DMS53 treated with DMSO at 0.1 percent for 48 hours (cell line): ENCODE measurements around the gene SLC22A4.

ENCODE experiments used
- DNase-seq: peaks from one replicate; lab custom pipeline; 2025; ENCODE audit not compliant: unreplicated experiment; lab: John Stamatoyannopoulos, UW

Gene SLC22A4

DNA sequence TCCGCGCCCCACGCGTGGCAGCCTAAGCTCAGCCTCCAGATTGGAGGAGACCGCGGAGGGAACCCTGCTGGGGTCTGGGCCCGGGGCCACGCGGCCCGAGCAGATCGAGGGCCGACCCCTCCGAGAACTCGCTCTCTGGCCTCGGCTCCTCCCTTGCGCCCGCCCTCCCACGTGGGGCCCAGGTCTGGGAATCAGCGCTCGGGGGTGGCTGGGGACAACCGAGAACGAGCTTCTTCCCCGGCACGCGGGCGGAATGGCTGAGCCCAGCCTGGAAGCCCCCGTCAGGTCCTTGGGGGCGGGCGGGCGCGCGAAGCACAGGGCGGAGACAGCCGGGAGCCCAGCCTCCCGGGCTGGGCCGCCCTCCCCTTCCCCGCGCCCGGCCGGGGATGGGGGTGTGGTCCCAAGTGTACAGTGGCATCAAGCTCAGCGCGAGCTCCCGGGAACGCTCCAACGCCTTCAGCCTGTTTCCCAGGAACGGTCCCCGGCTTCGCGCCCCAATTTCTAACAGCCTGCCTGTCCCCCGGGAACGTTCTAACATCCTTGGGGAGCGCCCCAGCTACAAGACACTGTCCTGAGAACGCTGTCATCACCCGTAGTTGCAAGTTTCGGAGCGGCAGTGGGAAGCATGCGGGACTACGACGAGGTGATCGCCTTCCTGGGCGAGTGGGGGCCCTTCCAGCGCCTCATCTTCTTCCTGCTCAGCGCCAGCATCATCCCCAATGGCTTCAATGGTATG lies at the start of gene SLC22A4:
Gene SLC22A4 (plus strand): TSS at position 403 of the 736 bp plus-strand sequence. CDS start 223 bp downstream, at position 626.
- peak; percentile 79 for DNase-seq

DNA sequence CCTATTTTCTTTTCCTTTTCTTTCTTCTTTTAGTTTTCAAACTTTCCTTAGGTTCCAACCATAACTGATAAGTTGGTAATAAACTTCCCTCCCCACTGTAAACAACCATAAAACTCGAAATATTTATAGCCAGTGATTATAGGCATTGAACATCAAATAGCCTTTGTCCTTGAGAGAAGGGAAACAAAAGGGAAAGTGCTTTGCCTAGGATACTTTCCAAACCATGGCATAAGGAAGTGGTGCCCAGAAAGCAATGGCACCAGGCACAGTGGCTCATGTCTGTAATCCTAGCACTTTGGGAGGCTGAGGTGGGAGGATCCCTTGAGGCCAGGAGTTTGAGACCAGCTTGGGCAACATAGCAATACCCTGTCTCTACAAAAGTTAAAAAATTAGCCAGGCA lies 48.6 kb upstream of the SLC22A4 start:
- DNase-seq = no peak

DNA sequence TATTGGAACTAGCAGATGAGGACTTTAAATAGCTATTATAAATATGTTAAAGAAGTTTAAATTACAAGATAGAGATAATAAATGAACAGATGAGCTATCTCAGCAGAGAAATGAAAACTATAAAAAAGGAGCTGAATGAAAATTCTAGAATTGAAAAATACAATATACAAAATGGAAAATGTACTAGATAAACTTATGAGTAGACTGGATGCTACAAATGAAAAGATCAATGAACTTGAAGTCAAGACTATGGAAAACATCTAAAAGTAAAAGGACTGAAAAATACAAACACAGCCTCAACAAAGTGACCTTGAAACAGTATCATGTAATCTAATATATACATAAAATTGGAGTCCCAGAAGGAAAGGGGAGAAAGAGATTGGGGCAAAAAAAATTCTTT lies 47.4 kb upstream of the SLC22A4 start:
- no peak for DNase-seq

DNA sequence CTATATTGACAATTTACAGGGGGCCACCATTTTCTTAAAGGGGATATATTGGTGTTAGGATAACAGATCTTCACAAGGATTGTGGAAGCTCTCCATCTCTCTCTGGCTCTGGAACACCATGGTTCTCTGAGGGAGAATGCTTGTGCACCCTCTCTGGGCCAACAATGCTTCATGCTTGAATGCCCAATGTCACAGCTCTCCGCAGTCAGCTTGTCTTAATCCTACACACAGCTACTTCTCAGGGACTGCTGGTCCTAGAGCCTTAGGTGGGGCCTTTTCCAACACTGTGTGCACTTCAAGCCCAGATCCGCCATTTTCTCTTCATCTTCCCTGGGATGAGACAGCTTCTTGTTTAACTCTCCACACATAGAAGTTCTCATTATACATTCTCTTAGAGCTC lies 43.6 kb upstream of the SLC22A4 start:
- DNase-seq = no peak

DNA sequence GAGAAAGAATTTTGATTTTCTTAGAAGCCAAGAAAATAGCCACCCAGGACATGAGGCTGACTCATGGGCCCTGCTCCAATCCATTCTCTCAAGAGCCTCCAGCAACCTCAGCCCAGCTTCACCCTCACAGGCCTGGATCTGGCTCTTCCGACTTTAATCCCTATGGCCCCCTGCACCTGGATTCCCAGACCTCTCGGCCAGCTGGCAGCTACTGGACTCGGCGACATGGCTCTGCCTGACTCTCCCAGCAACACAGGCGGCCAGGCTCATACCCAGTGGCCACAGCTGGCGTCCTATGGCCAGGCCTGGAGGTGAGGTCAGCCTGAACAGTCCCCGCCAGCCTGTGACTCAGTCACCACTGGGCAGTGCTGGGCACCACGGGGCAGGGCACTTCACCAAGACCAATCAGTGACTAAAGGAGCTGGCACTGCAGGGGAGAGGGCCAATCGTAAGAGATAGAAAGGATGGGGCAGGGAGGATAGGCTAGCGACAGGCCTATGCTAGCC lies 42.9 kb upstream of the SLC22A4 start:
- no peak for DNase-seq

DNA sequence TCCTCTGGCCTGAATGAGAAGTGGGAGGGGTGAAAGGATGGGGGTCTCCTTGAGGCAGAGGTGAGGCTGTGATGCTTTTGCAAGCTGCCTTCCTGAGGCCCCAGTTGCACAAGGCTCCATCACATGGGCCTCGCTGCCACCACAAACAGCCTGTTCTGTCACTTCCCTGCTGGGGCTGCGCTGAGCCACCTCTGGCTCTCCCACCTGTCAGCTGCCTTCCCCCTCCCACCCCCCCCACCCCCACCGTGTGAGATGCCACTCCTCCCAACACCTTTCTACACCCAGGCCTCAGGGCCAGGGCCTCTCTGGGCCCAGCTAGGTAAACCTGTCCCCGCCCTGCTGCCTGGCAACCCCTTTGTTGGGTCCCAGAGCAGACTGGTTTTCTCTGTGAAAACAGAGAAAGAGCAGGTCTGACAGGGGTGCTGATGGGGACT lies 41.2 kb upstream of the SLC22A4 start:
- DNase-seq = no peak

DNA sequence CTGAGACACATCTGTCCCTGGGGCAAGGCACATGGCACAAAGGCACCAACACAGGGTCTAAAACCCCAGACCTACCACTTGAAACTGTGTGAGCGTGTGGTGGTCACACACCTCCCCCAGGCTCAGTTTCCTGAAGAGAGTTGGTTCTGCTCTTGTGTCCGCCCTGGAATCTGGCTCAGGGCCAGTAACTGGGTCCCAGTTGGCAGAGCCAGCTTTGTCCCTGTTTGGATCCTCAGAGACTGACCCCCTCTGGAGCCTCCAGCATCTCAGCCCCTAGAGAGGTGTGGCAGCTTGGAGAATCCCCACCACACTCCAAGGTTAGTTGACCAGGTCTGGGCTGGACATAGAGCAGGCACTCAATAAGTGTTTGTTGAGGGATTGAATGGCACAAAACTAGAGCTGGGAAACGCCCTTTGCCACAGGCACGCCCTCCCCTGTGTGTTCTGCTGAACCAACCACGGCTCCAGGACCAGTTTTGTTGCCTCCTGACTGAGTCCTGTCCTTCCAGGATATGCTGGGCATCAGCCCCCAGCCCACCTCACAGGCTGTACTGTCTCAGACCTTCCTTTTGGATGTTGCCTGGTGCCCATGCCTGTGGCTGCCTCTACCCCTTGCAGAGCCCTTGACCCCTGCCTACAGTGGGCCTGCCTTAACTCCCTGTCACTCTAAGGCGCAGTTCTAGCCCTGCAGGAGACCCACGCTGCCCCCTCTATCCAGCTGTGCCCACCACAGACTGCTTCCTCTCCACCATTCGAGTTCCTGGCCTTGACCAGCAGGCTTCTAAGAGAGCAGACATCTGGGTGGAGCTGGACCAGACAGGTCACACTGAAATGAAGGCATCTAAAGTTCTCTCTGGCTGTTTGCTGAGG lies 40.5 kb upstream of the SLC22A4 start:
- DNase-seq = no peak

DNA sequence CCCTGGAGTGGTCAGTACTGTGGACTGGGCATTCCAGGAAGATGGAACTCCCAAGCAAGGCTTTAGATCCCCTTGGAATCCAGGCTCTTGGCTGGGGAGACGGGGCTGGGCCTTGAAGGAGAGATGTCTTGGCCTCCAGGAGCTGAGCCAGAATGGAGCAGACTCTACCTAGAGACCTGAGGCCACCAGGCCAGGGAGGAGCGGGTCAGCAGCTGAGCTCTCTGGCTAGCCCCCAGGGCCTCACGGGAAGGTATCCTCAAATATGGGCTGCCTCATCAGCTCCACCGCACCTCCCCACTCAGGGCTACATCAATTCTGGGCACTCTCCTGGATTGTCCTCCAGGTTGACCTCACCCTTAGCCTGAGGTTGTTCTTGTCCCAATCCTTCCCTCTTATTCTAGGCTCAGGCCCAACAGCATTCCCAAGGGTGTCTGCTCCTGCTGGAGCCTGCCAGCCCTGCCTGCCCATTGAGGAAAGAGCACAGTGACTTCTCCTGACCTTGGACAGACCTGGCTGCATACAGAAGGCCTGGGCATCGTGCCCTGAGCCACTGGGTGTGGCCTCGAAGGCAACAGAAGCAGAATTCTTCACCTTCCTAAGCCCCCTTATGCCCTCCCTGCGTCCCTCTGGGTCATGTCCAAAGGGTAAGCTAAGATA lies 39.7 kb upstream of the SLC22A4 start:
- DNase-seq = no peak

DNA sequence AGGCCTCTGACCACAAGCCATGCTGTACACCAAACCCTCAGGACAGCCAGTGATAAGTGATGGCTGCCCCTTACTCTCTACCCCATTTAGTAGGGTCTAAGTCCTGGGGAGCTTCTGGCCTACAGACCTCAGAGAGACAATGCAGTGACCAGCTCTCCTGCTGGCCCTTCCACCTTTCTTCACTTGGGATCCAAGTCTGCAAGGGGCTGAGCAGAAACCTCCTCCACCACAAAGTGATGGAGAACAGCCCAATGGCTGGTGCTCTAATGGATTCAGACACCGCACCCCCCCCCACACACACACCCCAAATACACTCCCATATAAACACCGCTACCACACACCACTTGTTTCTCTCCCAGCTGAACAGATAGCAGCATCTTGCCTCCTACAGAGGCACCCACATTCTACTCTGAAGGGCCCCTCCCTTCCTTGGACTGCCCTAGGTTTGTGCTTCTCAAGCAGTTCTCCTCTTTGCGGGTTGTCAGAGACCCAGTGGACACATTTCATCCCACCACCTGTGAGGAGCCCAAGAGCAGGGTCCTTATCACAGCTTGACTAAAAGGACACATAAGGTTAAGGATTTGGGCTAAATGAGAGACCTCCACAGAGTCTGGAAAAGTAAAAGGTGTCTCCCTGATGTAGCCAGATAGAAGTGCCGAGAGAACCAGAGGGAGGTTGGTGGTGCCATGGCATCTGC lies 38.0 kb upstream of the SLC22A4 start:
- DNase-seq = no peak

DNA sequence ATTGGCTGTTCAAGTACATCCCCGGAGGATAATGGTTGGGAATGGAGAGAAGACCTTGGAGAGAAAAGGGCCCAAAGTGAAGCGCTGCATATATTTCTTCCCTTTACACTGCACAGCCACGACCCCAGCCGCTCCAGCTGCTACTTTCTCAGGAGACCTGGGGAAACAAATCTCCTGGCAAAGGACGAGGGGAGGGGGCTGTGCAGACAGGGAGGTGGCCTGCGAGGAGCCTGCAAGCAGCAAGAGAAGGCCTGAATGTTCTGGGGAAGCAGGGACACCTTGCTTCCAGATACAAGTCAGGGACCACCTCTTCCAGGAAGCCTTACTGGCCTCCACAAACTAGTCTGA lies 37.4 kb upstream of the SLC22A4 start:
- DNase-seq = no peak

DNA sequence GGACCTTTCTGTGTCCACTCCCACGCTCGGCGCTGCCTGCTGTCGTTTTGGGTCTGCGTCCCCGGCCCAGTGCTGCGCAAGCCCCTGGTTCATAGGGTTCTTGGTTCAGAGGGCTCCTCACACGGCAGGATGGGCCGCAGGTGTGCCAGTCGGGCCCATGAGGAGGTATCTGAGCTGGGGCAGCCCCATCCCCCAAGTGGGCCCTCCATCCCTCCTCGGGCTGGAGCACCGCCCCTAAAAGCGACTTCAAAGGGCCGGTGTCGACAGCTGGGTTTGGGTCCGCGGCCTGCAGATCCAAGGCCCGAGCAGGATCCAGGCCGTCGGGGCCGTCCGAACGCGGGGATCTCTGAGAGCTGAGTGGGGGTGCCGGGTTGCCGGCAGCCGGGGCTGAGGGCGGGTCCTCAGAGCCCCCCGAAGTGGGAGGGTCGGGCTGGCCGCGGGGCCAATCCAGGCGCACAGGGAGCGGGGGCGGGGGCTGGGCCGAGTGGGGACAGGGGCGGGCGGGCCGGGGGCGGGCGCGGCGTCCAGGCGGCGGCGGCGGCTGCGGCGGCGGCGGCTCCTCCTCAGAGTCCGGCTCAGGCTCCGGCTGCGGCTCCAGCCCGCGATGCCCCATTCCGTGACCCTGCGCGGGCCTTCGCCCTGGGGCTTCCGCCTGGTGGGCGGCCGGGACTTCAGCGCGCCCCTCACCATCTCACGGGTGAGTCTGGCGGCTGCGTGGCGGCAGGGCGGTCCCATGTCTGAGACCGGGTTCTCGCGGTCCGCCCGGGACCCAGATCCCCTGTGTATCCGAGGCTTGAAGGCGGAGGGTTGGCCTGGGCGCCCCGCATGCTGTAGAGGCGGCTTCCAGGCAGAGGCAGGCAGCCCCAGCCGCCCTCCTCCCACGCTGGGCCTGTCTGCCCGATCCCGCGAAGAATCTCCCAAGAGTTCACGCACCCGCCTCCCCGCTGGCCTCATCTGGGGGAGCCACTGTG lies 36.8 kb upstream of the SLC22A4 start, which contains the start of gene PDLIM4:
Gene PDLIM4 (plus strand): TSS at position 566 of the 971 bp plus-strand sequence. CDS start 39 bp downstream, at position 605.
- no peak for DNase-seq

DNA sequence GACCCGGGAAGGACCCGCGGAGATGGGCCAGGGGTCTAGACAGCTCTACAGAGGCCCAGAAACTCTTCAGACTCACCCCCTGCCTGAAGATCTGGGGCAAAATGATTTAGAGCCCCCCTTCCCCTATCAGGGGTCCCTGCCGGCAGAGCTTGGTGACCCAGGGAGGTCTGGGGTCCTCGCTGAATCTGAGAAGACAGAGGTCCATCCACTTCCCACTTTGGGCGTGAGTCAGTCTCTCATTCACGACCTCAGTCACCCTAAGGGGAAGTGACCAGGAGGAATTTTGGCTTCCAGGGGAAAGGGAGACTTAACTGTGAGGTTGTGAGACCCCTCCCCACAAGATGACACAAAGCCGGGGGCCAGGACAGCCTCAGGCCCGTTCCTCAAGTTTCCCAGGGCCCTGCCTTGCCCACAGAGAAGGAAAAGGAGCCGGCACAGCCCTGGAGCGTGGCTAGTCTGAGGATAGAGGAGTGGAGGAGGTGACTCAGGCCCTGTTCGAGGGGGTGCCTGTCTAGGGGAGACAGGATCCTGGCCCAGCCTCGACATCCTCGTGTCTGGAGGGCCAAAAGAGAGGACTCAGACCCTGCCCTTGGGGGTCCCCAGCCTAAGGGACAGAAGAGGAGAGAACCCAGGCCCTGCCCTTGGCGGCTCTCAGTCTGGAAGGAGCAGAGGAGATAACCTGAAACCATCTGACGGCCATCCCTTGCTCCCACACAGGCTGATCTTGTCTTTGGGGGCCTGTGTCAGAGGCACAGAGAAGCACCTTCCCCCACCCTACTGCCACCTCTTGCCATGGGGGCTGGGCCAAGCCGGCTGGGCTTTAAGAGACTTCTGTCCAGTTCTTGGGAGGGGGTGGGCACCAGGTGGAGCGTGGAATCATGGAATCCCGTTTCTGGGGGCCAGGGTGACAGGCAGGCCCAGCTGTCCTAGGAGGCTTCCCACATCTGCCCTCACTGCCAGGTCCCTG lies 35.8 kb upstream of the SLC22A4 start:
- no peak for DNase-seq

DNA sequence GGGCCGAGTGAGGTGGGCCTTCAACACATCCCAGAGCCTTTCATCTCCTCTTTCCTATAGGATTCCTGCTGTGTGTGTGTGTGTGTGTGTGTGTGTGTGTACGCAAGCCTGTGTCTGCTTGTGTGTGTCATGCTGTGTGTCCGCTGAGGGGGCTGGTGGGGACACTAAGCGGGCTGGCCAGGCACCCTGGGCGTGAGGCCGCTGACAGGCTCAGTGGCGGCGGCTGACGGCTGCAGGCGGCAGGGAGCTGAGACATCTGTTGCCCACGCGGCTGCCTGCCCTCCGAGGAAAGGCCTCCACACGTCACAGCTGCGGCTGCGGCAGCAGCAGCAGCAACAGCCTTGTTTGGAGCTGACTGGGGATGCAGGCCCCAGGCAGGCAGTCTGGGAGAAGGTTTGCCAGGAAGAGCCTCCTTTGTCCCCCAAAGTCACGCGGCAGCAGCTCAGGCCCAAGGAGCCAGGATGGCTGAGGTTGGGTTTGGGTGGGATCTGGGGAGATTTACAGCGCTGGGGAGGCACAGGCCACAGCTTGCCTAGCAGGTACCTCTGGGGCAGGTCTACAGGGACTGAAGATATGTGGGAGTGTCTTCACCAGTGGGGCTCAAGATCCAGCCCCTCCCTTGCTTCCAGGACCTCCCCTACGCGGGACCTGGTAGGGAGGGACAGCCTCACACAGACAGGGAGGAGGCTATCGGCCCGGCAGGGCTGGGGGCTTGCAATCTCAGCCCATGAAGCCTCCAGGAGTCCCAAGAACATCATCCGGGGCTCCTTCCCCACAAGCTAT lies 34.9 kb upstream of the SLC22A4 start:
- DNase-seq = no peak

DNA sequence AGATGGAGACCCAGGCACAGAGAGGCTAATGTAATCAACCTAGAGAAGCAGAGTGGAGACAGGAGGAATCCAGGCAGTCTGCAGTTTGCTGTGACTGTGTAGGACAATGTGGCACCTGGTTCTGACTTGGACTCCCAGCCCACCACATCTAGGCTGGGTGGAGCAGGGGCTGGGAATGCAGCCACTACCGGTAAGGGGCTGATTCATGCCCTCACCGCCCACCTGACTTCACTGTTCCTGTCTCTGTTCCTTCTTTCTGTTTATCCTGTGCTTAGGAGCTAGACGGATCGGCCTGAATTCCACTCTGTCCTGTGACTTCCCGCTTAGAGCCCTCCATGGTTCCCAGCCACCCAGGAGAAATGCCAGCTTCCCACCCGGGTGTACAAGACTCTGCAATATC lies 34.1 kb upstream of the SLC22A4 start:
- DNase-seq = no peak

DNA sequence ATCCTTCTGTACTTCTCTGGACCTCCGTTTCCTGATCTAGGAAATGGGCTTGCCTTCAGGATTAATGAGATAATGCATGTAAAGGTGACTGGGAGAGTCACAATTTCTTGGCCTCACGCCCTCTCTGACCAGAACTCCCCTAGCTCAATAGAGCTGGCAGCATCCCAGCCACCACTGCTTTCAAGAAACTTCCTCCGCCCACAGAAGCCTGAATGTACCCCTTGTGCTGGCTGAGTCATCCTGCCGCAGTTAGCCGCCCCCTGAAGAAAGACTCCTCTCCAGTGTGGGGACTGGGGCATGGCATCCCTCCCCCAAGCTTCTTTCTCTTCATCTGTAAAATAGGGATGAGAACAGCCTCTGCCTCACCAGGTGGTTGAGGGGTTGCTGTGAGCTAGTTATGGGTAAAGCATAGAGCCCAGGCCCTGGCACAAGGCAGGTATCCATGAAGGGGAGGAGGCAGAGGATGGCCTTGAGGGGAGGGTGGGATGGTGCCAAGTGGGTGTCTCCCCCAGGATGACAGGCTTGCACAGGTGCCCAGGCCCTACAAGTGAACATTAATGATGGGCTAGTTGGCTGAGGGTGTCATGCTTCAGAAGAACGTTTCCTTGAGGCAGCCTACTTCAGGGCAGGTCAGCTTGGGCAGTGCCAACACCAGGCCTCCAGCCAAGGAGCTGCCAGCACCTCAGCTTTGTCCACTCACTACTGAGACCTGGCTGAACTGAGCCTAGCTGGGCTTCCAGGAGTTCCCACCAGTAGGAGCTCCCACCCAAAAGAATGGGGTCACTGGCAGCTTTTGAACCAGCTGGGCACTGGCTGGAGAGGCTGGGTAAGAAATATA lies 33.3 kb upstream of the SLC22A4 start:
- DNase-seq = no peak

DNA sequence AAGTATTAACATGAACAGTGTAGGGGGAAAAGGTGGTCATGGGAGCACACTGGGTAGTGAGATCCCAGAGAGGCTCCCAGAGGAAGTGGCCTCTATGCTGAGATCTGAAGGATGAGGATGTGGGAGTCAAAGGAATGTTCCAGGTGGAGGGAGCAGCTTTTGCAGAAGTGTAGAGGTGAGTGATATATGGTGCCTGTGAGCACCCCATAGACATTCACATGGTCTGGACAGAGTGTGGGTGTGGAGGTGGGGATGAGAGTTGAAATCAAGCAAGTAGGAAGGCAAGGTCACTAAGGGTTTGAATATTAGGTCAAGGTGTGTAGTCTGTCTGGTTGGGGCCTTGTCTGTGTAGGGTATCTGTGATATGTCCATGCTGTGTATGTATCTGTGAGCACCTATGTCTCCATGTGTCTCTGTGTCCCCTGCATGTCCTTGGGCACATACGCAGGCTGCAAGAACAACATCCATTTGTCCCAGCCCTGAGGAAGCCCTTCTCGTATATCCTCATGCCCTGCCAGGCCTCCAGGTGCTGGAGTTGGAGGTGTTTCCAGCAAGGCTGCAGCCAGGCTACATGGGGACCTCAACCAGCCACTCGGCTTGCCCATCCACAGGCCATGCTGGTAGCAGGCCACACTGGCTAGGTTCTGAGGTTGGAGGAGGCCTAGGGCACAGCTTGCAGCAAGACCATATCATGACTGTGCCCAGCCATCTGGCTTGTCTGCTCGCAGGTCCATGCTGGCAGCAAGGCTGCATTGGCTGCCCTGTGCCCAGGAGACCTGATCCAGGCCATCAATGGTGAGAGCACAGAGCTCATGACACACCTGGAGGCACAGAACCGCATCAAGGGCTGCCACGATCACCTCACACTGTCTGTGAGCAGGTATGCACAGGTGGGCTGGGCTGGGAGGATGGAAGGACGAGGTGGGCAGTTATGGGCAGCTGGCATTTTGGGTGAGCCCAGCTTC lies 32.0 kb upstream of the SLC22A4 start:
- DNase-seq = no peak
